Stimulated activated CD8-positive, alpha-beta memory T cell treated with anti-CD3 and anti-CD28 coated beads, Interleukin-7, amount 100 ng/mL, for 48 hours (primary cell): ENCODE results near the gene APBB1.
A peak's percentile ranks its signal among the peaks of the same experiment; 100 is the strongest.

ENCODE experiments used
- DNase-seq, 2 donors: peaks; one replicate each; pipeline ENCODE4 v3.0.0-alpha.2; 2020; ENCODE audit warnings: low read depth in 1 of 2; ENCODE audit errors: extremely low read depth in 1 of 2

Gene APBB1

DNA sequence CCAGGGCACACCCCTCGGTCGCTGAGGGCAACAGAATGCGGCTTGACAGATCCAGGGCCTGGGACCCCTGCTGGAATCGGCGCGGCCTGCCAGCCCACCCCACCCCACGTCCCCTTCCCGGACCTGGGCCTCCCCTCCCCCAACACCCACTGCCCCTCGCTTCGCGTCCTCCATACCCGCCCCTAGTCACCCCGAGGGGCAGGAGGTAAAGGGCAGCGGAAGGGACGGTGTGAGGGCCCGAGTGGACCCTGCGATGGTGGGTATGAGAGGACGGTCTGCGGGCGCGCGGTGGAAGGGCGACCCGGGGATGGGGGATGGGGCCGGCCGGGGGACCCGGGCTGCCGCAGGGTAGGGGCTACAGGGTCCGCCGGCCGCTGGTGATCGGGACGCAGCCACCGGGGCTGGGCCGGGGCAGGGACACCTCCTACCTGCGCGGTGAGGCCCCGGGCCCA is 311 bp downstream of the APBB1 start:
- no peak for DNase-seq

GRCh38 chr11:6417907-6418556 is 862 bp downstream of the APBB1 start:
- DNase-seq, result no peak

GRCh38 chr11:6415797-6416196 is 3.1 kb downstream of the APBB1 start:
- DNase-seq, result no peak

DNA sequence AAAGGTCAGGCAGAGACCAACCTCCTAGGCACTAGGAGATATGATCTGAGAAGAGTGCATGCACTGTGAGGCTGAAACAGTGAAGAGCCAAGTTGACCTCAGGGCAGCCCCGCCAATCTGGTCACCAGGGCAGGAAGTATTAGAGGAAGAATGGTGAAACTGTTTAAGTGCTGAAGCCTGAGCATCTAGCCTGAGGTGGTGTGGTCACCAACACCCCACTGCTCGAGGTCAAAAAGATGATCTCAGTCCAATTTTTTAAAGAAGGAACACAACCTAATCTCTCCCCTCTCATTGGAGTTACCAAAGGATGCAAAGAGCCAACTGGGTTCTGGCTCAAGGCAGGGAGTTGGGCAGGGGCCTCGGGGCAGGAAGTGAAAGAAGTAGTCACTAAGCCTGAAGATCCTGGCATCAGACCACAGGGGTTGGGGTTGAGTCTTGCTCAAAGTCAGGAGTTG is 4.0 kb downstream of the APBB1 start:
- no peak for DNase-seq

GRCh38 chr11:6413791-6414201 is 5.1 kb downstream of the APBB1 start:
- peak in 1 of 2 donors; percentile 62 for DNase-seq

GRCh38 chr11:6411594-6412031 is 7.3 kb downstream of the APBB1 start:
- no peak for DNase-seq

- DNase-seq, result no peak
These were observed 8.0 kb downstream of the APBB1 start for GRCh38 chr11:6410695-6411430.

DNA sequence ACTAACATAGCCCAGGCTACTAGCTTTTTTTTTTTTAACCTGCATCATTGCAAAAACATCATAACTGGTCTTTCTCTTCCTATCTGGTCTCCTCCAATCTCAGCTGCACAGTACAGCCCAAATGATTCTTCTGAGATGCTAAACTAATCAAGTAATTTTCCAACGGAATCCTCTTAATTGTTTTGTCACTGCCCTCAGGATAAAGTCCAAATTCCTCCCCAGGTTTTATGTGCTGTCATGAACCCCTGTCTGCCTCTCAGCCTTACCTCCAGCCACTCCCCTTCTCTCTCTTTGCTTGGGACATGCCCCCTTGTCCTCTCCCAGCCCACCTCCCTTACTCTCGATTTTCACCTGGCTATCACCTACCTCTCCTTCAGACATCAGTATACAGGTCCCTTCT is 12.5 kb downstream of the APBB1 start:
- no peak for DNase-seq

DNA sequence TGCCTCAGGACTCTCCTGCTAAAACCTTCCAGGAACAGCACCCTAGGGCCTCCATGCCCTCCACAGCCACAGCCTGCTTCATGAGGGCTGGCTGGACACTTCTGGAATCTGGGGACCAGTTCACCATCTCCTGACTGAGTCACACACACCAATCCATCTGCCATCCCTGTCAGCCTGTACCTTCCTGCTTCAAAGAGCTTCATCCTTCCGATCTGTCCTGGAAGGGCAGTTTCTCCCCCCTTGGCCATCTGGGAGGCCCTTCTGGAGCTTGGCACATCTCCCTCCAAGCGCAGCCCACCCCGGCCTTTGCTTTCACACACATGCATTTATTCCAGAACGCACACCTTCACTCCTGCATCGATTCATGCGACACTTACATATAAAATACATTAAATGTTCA is 13.0 kb downstream of the APBB1 start:
- no peak for DNase-seq

DNA sequence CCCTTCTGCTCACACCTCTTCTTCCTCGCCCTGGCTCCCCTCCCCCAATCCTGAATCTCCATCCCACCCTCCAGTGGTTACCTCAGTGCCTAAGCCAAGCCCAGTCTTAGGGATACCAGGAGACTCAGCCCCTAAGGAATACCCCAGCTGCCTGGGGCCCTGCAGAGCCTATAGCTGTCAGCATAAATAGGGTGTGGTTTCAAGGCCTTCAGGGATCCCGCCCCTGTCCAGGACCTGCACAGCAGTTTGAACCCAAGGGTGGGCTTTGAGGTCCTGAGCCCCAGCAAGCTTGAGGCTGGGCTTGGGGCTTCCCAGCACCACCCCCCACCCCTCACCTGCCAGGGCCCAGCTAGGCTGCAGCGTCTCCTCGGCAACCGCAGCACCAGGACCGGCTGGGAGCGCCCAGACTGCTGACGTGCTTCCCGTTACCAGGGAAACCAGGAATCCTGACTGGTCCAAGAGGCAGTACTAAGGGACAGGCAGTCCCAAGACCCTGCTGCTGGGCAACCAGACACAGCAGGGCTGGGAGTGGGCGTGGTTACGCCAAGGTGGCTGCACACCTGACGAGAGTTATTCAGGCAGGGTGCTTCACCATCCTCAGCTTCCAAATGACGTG is 13.7 kb downstream of the APBB1 start:
- no peak for DNase-seq

DNA sequence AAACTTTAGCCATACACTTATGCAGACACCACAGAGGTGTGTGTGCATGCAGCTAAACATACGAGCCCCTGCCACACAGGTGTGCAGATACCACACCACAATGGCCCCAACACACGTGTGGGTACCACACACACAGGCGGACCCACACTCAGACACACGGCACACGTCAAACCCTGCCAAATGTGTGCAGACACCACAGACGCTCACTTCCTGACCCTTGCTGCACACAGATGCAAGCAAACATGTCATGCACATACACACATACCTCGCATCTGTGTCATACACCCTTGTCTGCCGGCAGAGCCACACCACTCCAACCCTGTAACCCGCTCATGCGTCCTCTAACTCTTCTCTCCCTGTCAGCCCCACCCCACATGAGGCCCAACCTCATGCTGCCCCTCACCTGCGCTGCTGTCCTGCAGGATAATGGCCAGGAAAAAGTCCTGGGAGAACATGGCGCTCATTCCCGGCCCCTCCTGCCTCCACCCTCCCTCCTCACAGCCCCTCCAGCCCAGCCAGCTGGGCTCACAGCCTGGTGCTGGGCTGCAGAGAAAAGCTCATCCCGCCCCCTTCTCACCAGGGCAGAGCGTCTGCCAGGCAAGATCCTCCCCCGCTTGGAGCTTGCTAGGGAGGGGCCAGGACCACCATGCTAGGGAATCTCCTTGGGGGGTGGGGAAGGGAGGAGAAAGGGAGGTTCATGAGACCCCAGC is 14.4 kb downstream of the APBB1 start:
- DNase-seq, result no peak

- DNase-seq, result no peak
These were observed 15.4 kb downstream of the APBB1 start for GRCh38 chr11:6403539-6403938.

- peak in 1 of 2 donors; percentile 74 for DNase-seq
These were observed 16.3 kb downstream of the APBB1 start for GRCh38 chr11:6402561-6402981.

GRCh38 chr11:6402061-6402470 is 16.8 kb downstream of the APBB1 start:
- DNase-seq, result no peak

GRCh38 chr11:6401464-6401863 is 17.4 kb downstream of the APBB1 start:
- no peak for DNase-seq

DNA sequence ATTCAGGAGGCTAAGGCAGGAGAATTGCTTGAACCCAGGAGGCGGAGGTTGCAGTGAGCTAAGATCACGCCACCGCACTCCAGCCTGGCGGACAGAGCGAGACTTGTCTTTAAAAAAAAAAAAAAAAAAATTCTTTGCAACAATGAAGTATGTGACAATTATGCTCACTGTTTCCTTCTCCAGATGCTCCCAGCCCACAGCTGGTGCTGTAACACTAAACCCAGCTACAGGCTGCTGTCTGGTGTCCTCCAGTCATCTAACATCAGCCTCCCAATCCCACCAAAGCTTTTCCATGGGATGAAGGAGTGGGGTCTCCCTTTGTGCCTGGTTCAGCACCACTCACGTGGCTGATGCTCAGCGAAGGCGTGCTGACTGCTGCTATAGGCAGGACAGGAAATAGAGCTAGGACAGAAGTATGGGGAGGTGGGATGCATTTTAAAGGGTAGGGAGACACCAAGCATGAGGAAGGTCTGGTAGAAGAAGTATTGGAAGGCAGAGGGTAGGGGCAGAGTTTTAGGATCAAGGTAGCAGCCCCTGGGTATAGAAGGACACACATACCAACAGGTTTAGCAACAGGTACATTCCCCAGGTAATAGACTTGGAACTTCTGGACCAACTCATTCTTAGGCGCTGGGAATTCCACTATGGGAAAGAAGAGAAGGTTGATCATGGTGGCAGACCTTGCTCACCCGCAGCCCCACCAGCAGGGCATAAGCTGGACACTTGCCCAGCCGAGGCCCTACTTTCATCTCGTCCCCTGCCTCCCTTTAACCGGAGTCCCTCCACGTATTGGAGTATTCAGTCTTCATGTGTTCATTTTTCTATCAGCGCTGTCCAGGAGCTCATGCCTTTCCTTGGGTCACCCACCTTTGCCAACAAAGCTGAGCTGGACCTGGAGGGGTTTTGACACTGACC is 18.2 kb downstream of the APBB1 start:
- DNase-seq, result no peak

DNA sequence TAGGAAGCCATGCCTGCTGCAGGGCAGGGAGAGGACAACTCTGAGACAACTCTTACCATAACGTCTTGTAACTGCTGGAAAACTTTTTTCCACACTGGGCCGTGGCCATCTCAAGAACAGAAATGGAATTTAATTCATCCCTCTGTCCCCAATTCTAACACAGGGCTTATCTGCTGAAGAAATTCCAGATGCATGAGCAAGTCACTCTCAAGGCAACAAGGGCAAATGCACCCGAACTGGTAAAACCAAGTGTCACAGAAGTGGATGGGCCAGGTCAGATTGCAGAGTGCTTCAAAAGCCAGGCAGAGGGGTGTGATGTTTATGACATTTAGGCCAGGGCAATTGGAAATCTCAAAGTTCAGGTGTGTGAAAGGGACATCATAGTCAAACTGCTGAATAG is 21.3 kb downstream of the APBB1 start:
- no peak for DNase-seq

GRCh38 chr11:6397156-6397555 is 21.7 kb downstream of the APBB1 start:
- DNase-seq, result no peak

- DNase-seq, result no peak
These were observed 23.3 kb downstream of the APBB1 start for GRCh38 chr11:6395470-6396060.
